GM18498 (cell line): ENCODE data around the gene MPST.

Source experiments
- ATAC-seq: cut with Tn5 transposase; IDR thresholded peaks from one replicate; pipeline ENCODE4 v1.9.1; 2021; ENCODE audit warnings: mild to moderate bottlenecking, moderate library complexity; ENCODE audit not compliant: unreplicated experiment

The MPST gene

GRCh38 chr22:37075822-37076433 is 56.4 kb downstream of the MPST start:
- no peak for ATAC-seq

- no peak for ATAC-seq
Observed at GRCh38 chr22:37077802-37078448, 58.4 kb downstream of the MPST start.

GRCh38 chr22:37079158-37079557 is 59.6 kb downstream of the MPST start:
- no peak for ATAC-seq
